Sigmoid colon (tissue), 7 donors: ENCODE results near the gene CXorf65. TPM values are rescaled to one million over a fixed set of nuclear protein-coding genes. Genes with fewer than 3 reads are reported as not detected.

Source experiments
- DNase-seq: peaks from one replicate; pipeline ENCODE4 v3.0.0-alpha.2; 2019
- H3K27ac ChIP-seq, 4 donors: fragments of 200-600 bp; sonication (generic); one replicate each; pipeline ENCODE4 v1.5.1; 2016 to 2019; ENCODE audit warnings: mild to moderate bottlenecking in 1 of 4
- H3K27me3 ChIP-seq, 3 donors: fragments of 200-600 bp; sonication (generic); one replicate each; pipeline ENCODE4 v1.5.1; 2019; ENCODE audit warnings: mild to moderate bottlenecking in 1 of 3
- H3K36me3 ChIP-seq, 4 donors: fragments of 200-600 bp; sonication (generic); one replicate each; pipeline ENCODE4 v1.5.1; 2016 to 2019
- H3K4me1 ChIP-seq, 4 donors: fragments of 200-600 bp; sonication (generic); one replicate each; pipeline ENCODE4 v1.5.1; 2017 to 2019
- H3K4me3 ChIP-seq, 4 donors: fragments of 200-600 bp; sonication (generic); one replicate each; pipeline ENCODE4 v1.5.1; 2017 to 2019; ENCODE audit warnings: mild to moderate bottlenecking in 2 of 4, moderate library complexity in 1 of 4
- H3K9me3 ChIP-seq, 4 donors: fragments of 200-600 bp in 3 of 4; sonication (generic) in 3 of 4; one replicate each; pipeline versions ENCODE4 v1.5.1 to v1.6.1; 2013 to 2019
- CTCF ChIP-seq, 4 experiments: fragments of 450-650 bp in 3 of 4; fragments of 200-600 bp in 1 of 4; IDR thresholded peaks; one replicate each; pipeline ENCODE4 v1.5.1; 2016 to 2019; ENCODE audit warnings: antibody characterized with exemption in 4 of 4, mild to moderate bottlenecking in 3 of 4, moderate library complexity in 2 of 4
- EP300 ChIP-seq, 4 donors: sonication (generic); formaldehyde crosslinking; IDR thresholded peaks; one replicate each; pipeline ENCODE4 v1.6.1; 2017; ENCODE audit warnings: antibody characterized with exemption in 4 of 4
- POLR2A ChIP-seq, 2 donors: fragments of 450-650 bp; IDR thresholded peaks; one replicate each; pipeline ENCODE4 v1.6.1; 2016; ENCODE audit warnings: antibody characterized with exemption in 2 of 2, mild to moderate bottlenecking in 2 of 2, moderate library complexity in 2 of 2
- POLR2AphosphoS5 ChIP-seq, 4 donors: sonication (generic); formaldehyde crosslinking; IDR thresholded peaks; one replicate each; pipeline ENCODE4 v1.6.1; 2017; ENCODE audit warnings: antibody characterized with exemption in 4 of 4
- WGBS, 2 donors: extraction: QIAGEN DNeasy Blood & Tissue Kit; methylation state at CpG; one replicate each; pipeline ENCODE4 v1.1.7; 2013; 5-methylcytosine and 5-hydroxymethylcytosine counted together
- intact Hi-C: fragments of 100-400 bp; cut with DNase I; formaldehyde crosslinking; loops from one replicate; pipeline ENCODE4 v1.15.1; 2023
- polyA plus RNA-seq, 3 donors: library from polyadenylated mRNA; stranded (reverse); fragments of 200-250 nt; gene quantifications; one replicate each; pipeline ENCODE4 v1.2.3, GENCODE V29; 2013
- small RNA-seq, 3 donors: library from RNA; depleted of rRNA; stranded (forward); fragments of <200 nt; gene quantifications; one replicate each; pipeline ENCODE3, GENCODE V24; 2016
- total RNA-seq, 4 donors: library from RNA; depleted of rRNA; stranded (reverse); fragments of >200 nt; gene quantifications; one replicate each; pipeline ENCODE4 v1.1.0, GENCODE V29; 2016
- donor health status: healthy with polysubstance abuse.
- donor health status: Bipolar disorder and iron deficiency.
- donor health status: healthy.

The CXorf65 gene
- total and polyA plus RNA-seq, 7 donors, result 3.4 TPM; not detected in 6

DNA sequence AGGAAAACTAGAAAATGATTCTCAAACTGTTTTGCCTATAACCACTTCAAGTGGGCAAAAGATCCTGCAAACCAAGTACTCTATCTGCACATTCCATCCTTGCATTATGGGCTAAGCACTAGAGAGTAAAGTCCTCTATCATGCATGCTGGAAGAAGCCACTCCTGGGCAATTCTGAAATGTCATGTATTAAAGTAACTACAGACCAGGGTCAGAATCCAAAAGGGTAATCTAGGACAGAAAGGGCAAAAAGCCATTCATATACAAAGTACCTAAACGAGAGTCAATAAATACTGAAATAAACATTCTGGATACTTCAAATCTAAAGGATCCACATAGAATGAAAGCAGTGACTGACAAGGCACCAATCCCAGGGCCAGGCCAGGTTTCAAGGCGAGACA lies 39.5 kb downstream of the CXorf65 start:
- intact Hi-C loops, result loop anchor here (5.0 to 10.0 kb wide), 2 partner anchors 115 to 612 kb away; no protein-coding TSS in a partner anchor

GRCh38 chrX:71060127-71060526 lies 46.4 kb downstream of the CXorf65 start:
- H3K27ac ChIP-seq, result no peak overlapping the region
- peaks cover 0 to 47% (median 10%) of the 10 kb centered on the region in 4 donors for H3K36me3 ChIP-seq
- H3K27me3 ChIP-seq, result no peaks in the 10 kb centered on the region
- H3K4me3 ChIP-seq, result no peak overlapping the region
- DNase-seq, result no peak
- TF ChIP-seq CTCF (IDR thresholded peaks at IDR 0.05) (no peak), POLR2A (IDR thresholded peaks at IDR 0.05) (no peak), POLR2AphosphoS5 (IDR thresholded peaks at IDR 0.05) (no peak), EP300 (IDR thresholded peaks at IDR 0.05) (no peak)
- intact Hi-C loops, result loop anchor here (10.0 kb wide), 1 partner anchor 605 kb away; no protein-coding TSS in a partner anchor
- H3K9me3 ChIP-seq, result no peaks in the 10 kb centered on the region
- H3K4me1 ChIP-seq, result no peaks in the 10 kb centered on the region

More for the DNA sequence above, 39.5 kb downstream of the CXorf65 start:
- H3K27me3 ChIP-seq, result no peaks in the 10 kb centered on the region
- WGBS, 2 donors, result 6 to 20% methylated on average over 2 of the region's 2 CpGs
- peaks cover 0 to 6% (median 0%) of the 10 kb centered on the region in 4 donors for H3K4me1 ChIP-seq
- H3K27ac ChIP-seq, result peak overlapping the region; percentile 83 to 85 (median 84)
- DNase-seq, result no peak
- TF ChIP-seq POLR2A (IDR thresholded peaks at IDR 0.05) (no peak), POLR2AphosphoS5 (IDR thresholded peaks at IDR 0.05) (no peak), EP300 (IDR thresholded peaks at IDR 0.05) (no peak), CTCF (IDR thresholded peaks at IDR 0.05) (no peak)
- H3K36me3 ChIP-seq, result peaks cover 0 to under 1% (median 0%) of the 10 kb centered on the region in 4 donors
- H3K9me3 ChIP-seq, result no peaks in the 10 kb centered on the region
- peak overlapping the region; percentile 55 to 59 (median 59) for H3K4me3 ChIP-seq

- intact Hi-C loops, result no loop called here
- H3K4me3 ChIP-seq, result no peak overlapping the region
- TF ChIP-seq EP300 (IDR thresholded peaks at IDR 0.05), result no peak
- no peak for TF ChIP-seq POLR2AphosphoS5 (IDR thresholded peaks at IDR 0.05)
- no peak for TF ChIP-seq CTCF (IDR thresholded peaks at IDR 0.05)
- TF ChIP-seq POLR2A (IDR thresholded peaks at IDR 0.05), result no peak
- WGBS, 2 donors, result 83 to 85% methylated on average over 3 of the region's 3 CpGs
- no peak for DNase-seq
- H3K4me1 ChIP-seq, result no peaks in the 10 kb centered on the region
- H3K36me3 ChIP-seq, result peaks cover 0 to 47% (median 10%) of the 10 kb centered on the region in 4 donors
- H3K27ac ChIP-seq, result no peak overlapping the region
- no peaks in the 10 kb centered on the region for H3K9me3 ChIP-seq
- no peaks in the 10 kb centered on the region for H3K27me3 ChIP-seq
Measured at GRCh38 chrX:71057848-71058530, 48.6 kb downstream of the CXorf65 start.

DNA sequence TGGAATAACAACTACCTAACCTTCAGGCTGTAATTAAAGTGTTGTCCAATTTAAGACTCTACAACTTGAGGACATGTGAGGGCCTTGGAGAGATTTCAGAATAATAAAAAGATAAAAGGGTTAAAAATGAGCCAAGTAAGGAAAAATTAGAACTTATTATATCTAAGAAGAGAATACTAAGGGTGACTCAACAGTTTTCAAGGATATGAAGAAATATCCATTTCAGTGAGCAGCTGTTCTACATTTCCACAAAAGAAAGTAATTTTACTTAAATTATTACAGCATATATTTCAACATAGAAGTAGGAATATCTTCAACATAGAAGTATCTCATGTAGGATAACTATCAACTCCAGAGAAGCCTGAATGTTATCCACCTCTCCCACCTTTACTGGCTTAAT lies 49.7 kb downstream of the CXorf65 start:
- Histone ChIP-seq H3K36me3 (peaks cover 0 to 45% (median 10%) of the 10 kb centered on the region in 4 donors), H3K4me1 (no peaks in the 10 kb centered on the region), H3K9me3 (no peaks in the 10 kb centered on the region), H3K27ac (no peak overlapping the region), H3K4me3 (no peak overlapping the region), H3K27me3 (no peaks in the 10 kb centered on the region)
- DNase-seq, result no peak
- intact Hi-C loops, result no loop called here
- TF ChIP-seq POLR2A (IDR thresholded peaks at IDR 0.05) (no peak), POLR2AphosphoS5 (IDR thresholded peaks at IDR 0.05) (no peak), EP300 (IDR thresholded peaks at IDR 0.05) (no peak), CTCF (IDR thresholded peaks at IDR 0.05) (no peak)

Small RNA genes lying within 50 kb of the gene (small RNA-seq; reads per million reads assigned to genes)
- 0 reads per million in 3 donors for gene CXorf65

Other genes with a start within 250 kb of the CXorf65 start
- gene TEX11, start 198.0 kb downstream of the CXorf65 start, total RNA-seq, result not detected
- 1 to 10 TPM in 2 of 3 donors, under 1 TPM in 1; 0.79 to 2.4 (median 2.3) TPM for gene TEX11, start 198.0 kb downstream of the CXorf65 start, polyA plus RNA-seq
- gene SLC7A3, start 175.6 kb downstream of the CXorf65 start, total RNA-seq, result not detected
- under 1 TPM in 1 of 3 donors, not detected in 2; 0.07 TPM for gene SLC7A3, start 175.6 kb downstream of the CXorf65 start, polyA plus RNA-seq
- gene SNX12, start 38.4 kb downstream of the CXorf65 start, total RNA-seq, result 10 to 100 TPM; 27.6 to 47.4 (median 38.6) TPM
- gene SNX12, start 38.4 kb downstream of the CXorf65 start, polyA plus RNA-seq, result 10 to 100 TPM; 40.6 to 66.1 (median 52.7) TPM
- 10 to 100 TPM; 22.1 to 34.6 (median 26.2) TPM for gene FOXO4, start 10.9 kb downstream of the CXorf65 start, total RNA-seq
- gene FOXO4, start 10.9 kb downstream of the CXorf65 start, polyA plus RNA-seq, result 10 to 100 TPM; 14.7 to 27.3 (median 19.2) TPM
- gene IL2RG, start 4.8 kb upstream of the CXorf65 start, total RNA-seq, result 1 to 10 TPM in 3 of 4 donors, not detected in 1; 1.7 to 8.1 (median 3.2) TPM
- gene IL2RG, start 4.8 kb upstream of the CXorf65 start, polyA plus RNA-seq, result 10 to 100 TPM; 14.4 to 90.1 (median 39.1) TPM
- gene MED12, start 11.9 kb upstream of the CXorf65 start, total RNA-seq, result 10 to 100 TPM; 15.6 to 27.6 (median 24.4) TPM
- 10 to 100 TPM in 2 of 3 donors, 1 to 10 TPM in 1; 4.9 to 17.4 (median 16.1) TPM for gene MED12, start 11.9 kb upstream of the CXorf65 start, polyA plus RNA-seq
- 1 to 10 TPM in 3 of 4 donors, under 1 TPM in 1; 0.99 to 3.6 (median 2.6) TPM for gene NLGN3, start 38.1 kb upstream of the CXorf65 start, total RNA-seq
- gene NLGN3, start 38.1 kb upstream of the CXorf65 start, polyA plus RNA-seq, result under 1 TPM in 2 of 3 donors, not detected in 1; under 0.01 to 0.95 TPM
- gene GJB1, start 116.5 kb upstream of the CXorf65 start, total RNA-seq, result not detected
- 10 to 100 TPM; 12.6 to 65.6 (median 16.2) TPM for gene GJB1, start 116.5 kb upstream of the CXorf65 start, polyA plus RNA-seq
- 10 to 100 TPM; 12.4 to 23.5 (median 14.6) TPM for gene ZMYM3, start 147.4 kb upstream of the CXorf65 start, total RNA-seq
- gene ZMYM3, start 147.4 kb upstream of the CXorf65 start, polyA plus RNA-seq, result 1 to 10 TPM; 2.4 to 9.6 (median 2.8) TPM
- gene NONO, start 176.9 kb upstream of the CXorf65 start, total RNA-seq, result 100 to 1,000 TPM; 170 to 214 (median 194) TPM
- gene NONO, start 176.9 kb upstream of the CXorf65 start, polyA plus RNA-seq, result 100 to 1,000 TPM in 1 of 3 donors, 10 to 100 TPM in 2; 79.8 to 169 (median 87.1) TPM
- 10 to 100 TPM in 2 of 4 donors, 1 to 10 TPM in 2; 6.3 to 14.1 (median 10.3) TPM for gene ITGB1BP2, start 195.0 kb upstream of the CXorf65 start, total RNA-seq
- gene ITGB1BP2, start 195.0 kb upstream of the CXorf65 start, polyA plus RNA-seq, result 1 to 10 TPM in 2 of 3 donors, not detected in 1; 1.2 to 3.6 TPM